Heart left ventricle (tissue), 16 donors: ENCODE data around the gene UBE4B. TPM values are rescaled to one million over a fixed set of nuclear protein-coding genes. Genes with fewer than 3 reads are reported as not detected.

Source experiments
- ATAC-seq, 4 donors: fragments of 200-7000 bp; cut with Tn5 transposase; one replicate each; pipeline ENCODE4 v1.9.1; 2020 to 2022; ENCODE audit warnings: moderate library complexity in 4 of 4, mild to moderate bottlenecking in 3 of 4, moderate number of reproducible peaks in 1 of 4
- DNase-seq, 5 donors: peaks; one replicate each; pipeline ENCODE4 v3.0.0-alpha.2; 2020
- H3K27ac ChIP-seq, 12 donors: fragments of 200-600 bp; sonication (generic) in 4 of 12; one replicate each; pipeline versions ENCODE4 v1.5.0 to v1.8.0; 2016 to 2022; ENCODE audit warnings: mild to moderate bottlenecking in 2 of 12
- H3K27me3 ChIP-seq, 9 donors: fragments of 200-600 bp; sonication (generic) in 2 of 9; one replicate each; pipeline versions ENCODE4 v1.5.1 to v1.8.0; 2016 to 2022; ENCODE audit warnings: mild to moderate bottlenecking in 3 of 9
- H3K36me3 ChIP-seq, 9 donors: fragments of 200-600 bp; sonication (generic) in 2 of 9; one replicate each; pipeline versions ENCODE4 v1.5.0 to v1.8.0; 2018 to 2022; ENCODE audit warnings: mild to moderate bottlenecking in 2 of 9
- H3K4me1 ChIP-seq, 12 donors: fragments of 200-600 bp; sonication (generic) in 4 of 12; one replicate each; pipeline versions ENCODE4 v1.5.0 to v1.8.0; 2016 to 2022; ENCODE audit warnings: mild to moderate bottlenecking in 3 of 12
- H3K4me3 ChIP-seq, 12 donors: fragments of 200-600 bp; sonication (generic) in 4 of 12; one replicate each; pipeline versions ENCODE4 v1.5.0 to v1.8.0; 2017 to 2022; ENCODE audit warnings: mild to moderate bottlenecking in 9 of 12, moderate library complexity in 4 of 12
- H3K9me3 ChIP-seq, 12 donors: fragments of 200-600 bp; sonication (generic) in 4 of 12; one replicate each; pipeline versions ENCODE4 v1.5.0 to v1.8.0; 2016 to 2022; ENCODE audit warnings: mild to moderate bottlenecking in 1 of 12
- POLR2A ChIP-seq, 2 donors: fragments of 450-650 bp; IDR thresholded peaks; one replicate each; pipeline ENCODE4 v1.6.1; 2017; ENCODE audit warnings: antibody characterized with exemption in 2 of 2, mild to moderate bottlenecking in 2 of 2, moderate library complexity in 2 of 2
- WGBS, 4 donors: extraction: QIAGEN DNeasy Blood & Tissue Kit in 2 of 4; methylation state at CpG; one replicate each; pipeline versions ENCODE4 v1.1.5 to v1.1.7; 2013 to 2018; 5-methylcytosine and 5-hydroxymethylcytosine counted together
- intact Hi-C, 10 donors: fragments of 100-400 bp; cut with DNase I; formaldehyde crosslinking; loops; one replicate each; pipeline versions ENCODE4 v1.11.1 to v1.14.2; 2022
- polyA plus RNA-seq, 2 donors: library from polyadenylated mRNA; stranded (reverse); fragments of 200-250 nt; gene quantifications; one replicate each; pipeline ENCODE4 v1.2.3, GENCODE V29; 2013
- total RNA-seq, 9 donors: library from RNA; depleted of rRNA in 2 of 9; stranded (reverse); fragments of >200 nt in 2 of 9; fragmentation: NEBNext Ultra II Directional in 3 of 9; extraction: Animal tissue kit (Norgen Biotek cat#: 25700) in 3 of 9; gene quantifications; one replicate each; pipeline versions ENCODE4 v1.1.0 to v1.2.4, GENCODE V29; 2016 to 2023
- TF ChIP-seq, protein P1 (sequence below), 12 donors: fragments of 200-600 bp; sonication (generic) in 4 of 12; IDR thresholded peaks; one replicate each; pipeline versions ENCODE4 v1.5.0 to v1.8.0; 2018 to 2022; ENCODE audit warnings: antibody characterized with exemption in 12 of 12, mild to moderate bottlenecking in 5 of 12
- donor health status: ischemic (EF 13 %, LVEDD 7.1; RV severe dilation, severe dysfunction).
- donor health status: healthy with polysubstance abuse.
- donor health status: DM: no; HTN: yes; CAD: no.
- donor health status: DM: no; HTN: no; CAD: no.
- donor health status: ischemic (EF 25% LVEDD 6.9; RV normal size, moderate dysfunction).
- donor health status: ischemic (EF 25% LVEDD 5.7; RV mildly dilated, moderate dysfunction).
- donor health status: healthy.
- donor health status: DM: yes; HTN: yes; CAD: no.
- donor health status: ischemic (EF 35%, LVEDD 5.7; RV mildly dilated, moderate dysfunction).
- donor health status: nonischemic (EF 11% LVEDD 7.7; RV severe dilation, severe dysfunction).
- donor health status: DM: yes; HTN: yes; CAD: no.
- donor health status: PGD.
- donor health status: ischemic (EF 29% LVEDD 5.4; RV normal size, mild dysfunction).
- donor health status: nonischemic (EF 23%, LVEDD 6.1; RV moderate dilation, normal function).

Gene UBE4B
- total and polyA plus RNA-seq, 11 donors: 18.5 to 132 (median 67.3) TPM

GRCh38 chr1:10046356-10047085, 13.8 kb downstream of the UBE4B start:
- Histone ChIP-seq H3K4me1 (peaks cover 0 to 61% (median 26%) of the 10 kb centered on the region in 12 donors), H3K27ac (peak overlapping the region in 9 of 12 donors; percentile 7 to 72 (median 35)), H3K9me3 (no peaks in the 10 kb centered on the region), H3K4me3 (no peak overlapping the region), H3K27me3 (no peaks in the 10 kb centered on the region), H3K36me3 (peaks cover 0 to 49% (median 11%) of the 10 kb centered on the region in 9 donors)
- no peak for TF ChIP-seq POLR2A (IDR thresholded peaks at IDR 0.05)
- TF ChIP-seq, protein P1, sequence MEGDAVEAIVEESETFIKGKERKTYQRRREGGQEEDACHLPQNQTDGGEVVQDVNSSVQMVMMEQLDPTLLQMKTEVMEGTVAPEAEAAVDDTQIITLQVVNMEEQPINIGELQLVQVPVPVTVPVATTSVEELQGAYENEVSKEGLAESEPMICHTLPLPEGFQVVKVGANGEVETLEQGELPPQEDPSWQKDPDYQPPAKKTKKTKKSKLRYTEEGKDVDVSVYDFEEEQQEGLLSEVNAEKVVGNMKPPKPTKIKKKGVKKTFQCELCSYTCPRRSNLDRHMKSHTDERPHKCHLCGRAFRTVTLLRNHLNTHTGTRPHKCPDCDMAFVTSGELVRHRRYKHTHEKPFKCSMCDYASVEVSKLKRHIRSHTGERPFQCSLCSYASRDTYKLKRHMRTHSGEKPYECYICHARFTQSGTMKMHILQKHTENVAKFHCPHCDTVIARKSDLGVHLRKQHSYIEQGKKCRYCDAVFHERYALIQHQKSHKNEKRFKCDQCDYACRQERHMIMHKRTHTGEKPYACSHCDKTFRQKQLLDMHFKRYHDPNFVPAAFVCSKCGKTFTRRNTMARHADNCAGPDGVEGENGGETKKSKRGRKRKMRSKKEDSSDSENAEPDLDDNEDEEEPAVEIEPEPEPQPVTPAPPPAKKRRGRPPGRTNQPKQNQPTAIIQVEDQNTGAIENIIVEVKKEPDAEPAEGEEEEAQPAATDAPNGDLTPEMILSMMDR (IDR thresholded peaks at IDR 0.05): no peak
- intact Hi-C loops: no loop called here
- no peak for DNase-seq
- peak in 3 of 4 donors; percentile 70 to 84 (median 77) for ATAC-seq
- WGBS, 4 donors: 68 to 78% (median 73%) methylated on average over 8 of the region's 8 CpGs

DNA sequence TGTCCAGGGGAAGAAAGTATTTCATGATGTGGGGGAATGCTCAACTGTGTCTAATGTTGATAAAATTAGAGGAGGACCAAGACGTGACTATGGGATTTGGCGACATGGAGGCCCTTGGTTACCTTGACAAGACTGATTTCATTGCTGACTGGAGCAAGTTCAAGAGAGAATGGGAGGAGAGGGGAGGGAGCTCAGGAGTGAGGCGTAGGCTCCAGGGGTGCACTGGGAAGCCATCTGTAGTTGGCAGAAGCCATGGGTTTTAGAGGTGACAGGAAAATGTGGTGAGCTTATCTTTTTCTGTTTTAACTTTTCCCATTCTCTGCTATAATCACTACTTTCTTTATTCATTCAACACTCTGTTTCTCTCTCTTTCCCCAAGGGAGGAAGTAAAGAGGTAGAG, 15.8 kb downstream of the UBE4B start:
- H3K4me3 ChIP-seq: no peak overlapping the region
- peak overlapping the region in 1 of 12 donors; percentile 0 for H3K27ac ChIP-seq
- no peaks in the 10 kb centered on the region for H3K27me3 ChIP-seq
- intact Hi-C loops: no loop called here
- 84 to 90% (median 87%) methylated on average over 3 of the region's 3 CpGs for WGBS, 4 donors
- DNase-seq (no peak), ATAC-seq (no peak)
- H3K9me3 ChIP-seq: no peaks in the 10 kb centered on the region
- peaks cover 0 to 49% (median 4%) of the 10 kb centered on the region in 9 donors for H3K36me3 ChIP-seq
- peaks cover 0 to 64% (median 33%) of the 10 kb centered on the region in 12 donors for H3K4me1 ChIP-seq
- TF ChIP-seq POLR2A (IDR thresholded peaks at IDR 0.05): no peak
- TF ChIP-seq, protein P1 (IDR thresholded peaks at IDR 0.05): no peak

- TF ChIP-seq POLR2A (IDR thresholded peaks at IDR 0.05): no peak
- TF ChIP-seq, protein P1 (IDR thresholded peaks at IDR 0.05): no peak
- WGBS, 4 donors: 61 to 79% (median 74%) methylated on average over 3 of the region's 3 CpGs
- Histone ChIP-seq H3K27ac (no peak overlapping the region), H3K27me3 (no peaks in the 10 kb centered on the region), H3K9me3 (no peaks in the 10 kb centered on the region), H3K4me1 (peaks cover 0 to 50% (median 26%) of the 10 kb centered on the region in 12 donors), H3K36me3 (peaks cover 0 to 36% (median 4%) of the 10 kb centered on the region in 9 donors), H3K4me3 (no peak overlapping the region)
- ATAC-seq (no peak), DNase-seq (no peak)
- intact Hi-C loops: loop anchor here in 1 of 10 donors (10.0 kb wide), 1 partner anchor 54 kb away; no protein-coding TSS in a partner anchor
These were observed 17.9 kb downstream of the UBE4B start for GRCh38 chr1:10050611-10051010.

GRCh38 chr1:10051656-10052055, 18.9 kb downstream of the UBE4B start:
- no peak for DNase-seq
- Histone ChIP-seq H3K4me3 (no peak overlapping the region), H3K9me3 (no peaks in the 10 kb centered on the region), H3K27ac (peak overlapping the region in 1 of 12 donors; percentile 36), H3K4me1 (peaks cover 1 to 47% (median 24%) of the 10 kb centered on the region in 12 donors), H3K27me3 (no peaks in the 10 kb centered on the region), H3K36me3 (peaks cover 0 to 36% (median 4%) of the 10 kb centered on the region in 9 donors)
- no peak for ATAC-seq
- 80 to 86% (median 82%) methylated on average over 1 of the region's 1 CpG for WGBS, 4 donors
- intact Hi-C loops: loop anchor here in 1 of 10 donors (10.0 kb wide), 1 partner anchor 53 kb away; no protein-coding TSS in a partner anchor
- TF ChIP-seq, protein P1 (IDR thresholded peaks at IDR 0.05): no peak
- TF ChIP-seq POLR2A (IDR thresholded peaks at IDR 0.05): no peak
